HG02884 (cell line): ENCODE data around the gene CNTNAP2.

Source experiments
- ATAC-seq: cut with Tn5 transposase; IDR thresholded peaks from one replicate; pipeline ENCODE4 v1.9.1; 2021; ENCODE audit warnings: mild to moderate bottlenecking, moderate library complexity; ENCODE audit not compliant: unreplicated experiment

The CNTNAP2 gene

GRCh38 chr7:146414373-146414772 lies 297.8 kb downstream of the CNTNAP2 start:
- no peak for ATAC-seq

GRCh38 chr7:146414937-146415336 lies 298.3 kb downstream of the CNTNAP2 start:
- ATAC-seq = no peak

DNA sequence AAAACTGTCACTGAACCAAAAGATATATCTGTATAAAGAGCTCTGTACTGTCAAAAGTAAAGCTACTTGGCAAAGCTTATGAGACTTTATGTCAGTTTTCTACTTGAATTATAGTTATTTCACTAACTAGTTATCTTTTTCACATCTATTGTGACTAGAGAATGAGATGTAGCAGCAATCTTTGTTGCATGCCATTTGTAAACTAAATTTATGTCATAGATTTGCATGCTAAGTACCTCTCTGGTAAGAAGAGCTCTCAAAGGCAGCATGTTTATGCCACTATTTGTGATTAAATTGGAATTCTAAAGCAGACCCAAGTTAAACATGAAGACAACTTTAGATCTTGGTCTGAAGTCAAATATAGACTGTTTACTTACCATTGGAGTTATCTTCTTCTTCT lies 300.6 kb downstream of the CNTNAP2 start:
- ATAC-seq = no peak

DNA sequence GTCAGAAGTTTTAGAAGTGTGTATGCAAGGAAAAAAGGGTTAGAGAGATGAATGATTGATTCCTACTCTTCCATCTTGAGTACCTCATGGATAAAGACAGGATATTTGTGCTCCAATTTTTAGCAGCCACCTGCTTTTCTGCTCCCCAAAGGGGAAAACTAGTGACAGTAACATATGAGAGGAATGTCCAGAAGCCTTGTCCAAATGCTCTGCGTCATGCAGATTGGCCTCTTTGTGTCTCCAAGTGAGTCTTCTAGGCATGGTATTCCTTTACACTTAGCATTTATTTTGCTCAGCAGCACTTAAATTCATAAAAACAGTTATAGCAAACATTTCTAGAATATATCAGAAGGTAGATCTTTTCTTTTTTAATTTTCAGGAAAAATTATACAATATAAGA lies 306.8 kb downstream of the CNTNAP2 start:
- no peak for ATAC-seq

DNA sequence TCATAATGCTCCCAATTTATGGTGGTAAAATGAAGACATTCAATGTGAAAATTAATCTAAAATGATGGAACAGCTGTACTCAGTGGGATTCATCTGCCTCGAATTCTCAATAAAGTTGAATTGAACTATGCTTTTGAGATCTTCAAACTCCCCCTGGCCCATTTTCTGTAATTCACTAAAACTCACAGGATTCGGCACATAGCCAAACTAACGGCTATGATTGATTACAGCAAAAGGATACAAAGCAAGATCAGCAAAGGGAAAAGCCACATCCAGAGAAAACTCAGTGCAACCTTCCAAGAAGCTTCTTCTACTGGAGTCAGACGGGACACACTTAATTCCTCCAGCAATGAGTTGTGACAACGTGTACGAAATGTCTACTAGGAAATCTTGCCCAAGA lies 307.5 kb downstream of the CNTNAP2 start:
- ATAC-seq = no peak

GRCh38 chr7:146433501-146433900 lies 316.9 kb downstream of the CNTNAP2 start:
- no peak for ATAC-seq

GRCh38 chr7:146443102-146443501 lies 326.5 kb downstream of the CNTNAP2 start:
- ATAC-seq = no peak

DNA sequence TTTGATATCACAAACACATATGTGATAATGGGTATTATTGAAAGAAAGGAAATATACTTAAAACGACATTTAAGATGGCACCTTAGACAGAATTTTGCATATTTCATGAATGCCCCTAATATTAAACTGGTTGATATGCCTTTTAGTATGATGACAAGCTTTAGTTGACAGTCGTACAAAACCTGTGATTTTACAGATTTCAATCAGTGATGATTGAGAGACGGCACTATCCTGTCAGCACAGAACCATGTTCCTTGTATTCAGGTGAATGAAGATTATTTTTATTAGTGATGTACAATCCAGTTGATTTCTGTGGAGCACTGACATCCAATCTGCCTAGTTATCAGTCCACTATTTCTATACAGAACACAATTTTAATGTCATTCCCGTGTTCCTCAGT lies 333.0 kb downstream of the CNTNAP2 start:
- ATAC-seq = no peak

DNA sequence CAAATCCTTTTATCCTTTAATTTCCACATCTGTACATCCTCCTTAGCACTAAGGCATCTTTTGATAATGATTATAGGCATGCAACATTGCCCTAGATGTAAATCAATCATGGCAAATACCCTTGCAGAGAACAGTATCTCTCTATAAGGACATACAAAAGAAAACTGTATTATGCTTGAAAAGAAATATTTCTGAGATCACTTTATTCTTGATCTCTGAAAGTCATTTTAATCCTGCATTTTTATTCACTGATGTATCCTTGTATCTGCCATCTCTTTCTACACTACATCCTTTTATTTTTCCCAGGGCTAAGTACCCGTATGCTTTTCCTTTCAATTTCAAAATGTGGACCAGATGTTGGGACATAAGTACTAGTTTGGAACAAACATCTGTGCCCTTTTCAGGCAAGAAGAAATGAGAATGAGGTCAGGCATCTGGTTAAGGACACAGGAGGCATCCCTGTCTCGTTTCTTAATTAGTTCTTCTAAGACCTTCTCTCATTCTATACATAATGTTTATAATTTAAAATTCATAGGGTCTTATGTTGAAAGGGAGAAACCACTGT lies 338.6 kb downstream of the CNTNAP2 start:
- no peak for ATAC-seq

DNA sequence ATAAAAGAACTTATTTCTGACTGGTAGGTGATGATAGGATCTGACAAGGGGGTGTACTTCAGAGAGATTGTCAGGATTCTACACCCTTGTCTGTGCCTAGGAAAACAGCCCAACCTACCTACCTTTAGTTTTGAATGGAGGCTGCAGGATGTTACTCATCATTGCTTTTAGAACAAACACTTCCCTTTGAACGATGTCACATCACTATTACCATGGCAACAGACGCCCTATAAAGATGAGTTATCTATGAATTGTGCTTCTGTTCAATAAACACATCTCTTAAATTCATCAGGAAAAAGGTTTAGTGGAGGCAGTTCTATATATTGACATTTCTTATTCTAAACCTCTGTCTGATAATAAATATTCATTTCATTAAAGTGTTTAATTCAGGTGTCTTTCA lies 362.4 kb downstream of the CNTNAP2 start:
- ATAC-seq = no peak

- no peak for ATAC-seq
Observed at GRCh38 chr7:146486519-146486918, 369.9 kb downstream of the CNTNAP2 start.

DNA sequence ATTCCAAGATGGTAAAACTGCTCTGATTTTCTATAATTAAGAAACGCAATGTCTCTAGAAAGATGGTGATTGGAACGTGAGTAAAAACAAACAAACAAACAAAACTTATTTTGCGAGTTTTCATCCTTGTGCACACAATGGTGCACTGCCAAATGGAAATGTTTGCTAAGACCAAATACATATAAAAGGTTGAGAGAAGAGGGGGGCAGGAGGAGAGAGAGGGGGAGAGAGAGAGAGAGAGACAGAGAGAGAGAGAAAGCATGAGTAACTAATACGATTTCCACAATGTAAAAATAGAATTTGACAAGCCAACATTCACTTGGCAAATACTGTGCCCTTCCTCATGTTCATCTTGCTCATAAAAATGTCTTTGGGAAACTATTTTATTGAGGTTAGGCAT lies 375.4 kb downstream of the CNTNAP2 start:
- ATAC-seq = no peak

GRCh38 chr7:146494952-146495596 lies 378.5 kb downstream of the CNTNAP2 start:
- no peak for ATAC-seq

DNA sequence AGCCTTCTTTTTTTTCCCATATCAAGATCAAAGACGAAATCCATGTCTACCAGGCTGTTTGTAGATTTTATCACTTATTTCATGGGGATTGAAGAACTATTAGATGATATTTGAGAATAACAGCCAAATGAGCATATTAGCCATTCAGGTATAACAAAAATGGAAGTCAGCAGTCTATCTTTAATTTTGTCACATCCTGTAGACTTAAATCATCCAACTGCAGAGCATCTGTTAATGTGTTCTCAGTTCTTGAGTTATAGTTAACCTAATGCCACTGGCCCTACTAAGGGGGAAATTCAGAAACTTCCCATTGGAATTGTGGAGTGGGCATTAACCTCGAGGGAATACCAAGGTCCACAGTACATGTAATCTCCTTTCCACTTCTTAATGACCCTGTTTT lies 380.1 kb downstream of the CNTNAP2 start:
- ATAC-seq = no peak

DNA sequence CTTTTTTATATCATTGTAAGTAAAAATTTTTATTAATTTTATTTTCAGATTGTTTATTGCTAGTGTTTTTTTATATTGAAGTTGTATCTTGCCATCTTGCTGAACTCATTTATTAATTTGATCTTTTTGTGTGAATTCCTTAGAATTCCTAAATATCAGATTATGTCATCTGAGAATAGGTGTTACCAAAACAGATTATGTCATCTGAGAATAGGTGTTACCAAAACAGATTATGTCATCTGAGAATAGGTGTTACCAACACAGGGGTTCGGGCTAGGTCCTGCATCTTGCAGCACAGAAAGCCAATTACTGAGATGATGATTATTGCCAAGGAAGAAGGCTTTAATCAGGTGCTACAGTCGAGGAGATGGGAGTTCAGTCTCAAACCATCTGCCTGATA lies 383.4 kb downstream of the CNTNAP2 start:
- no peak for ATAC-seq

- no peak for ATAC-seq
Observed at GRCh38 chr7:146503844-146504243, 387.2 kb downstream of the CNTNAP2 start.

DNA sequence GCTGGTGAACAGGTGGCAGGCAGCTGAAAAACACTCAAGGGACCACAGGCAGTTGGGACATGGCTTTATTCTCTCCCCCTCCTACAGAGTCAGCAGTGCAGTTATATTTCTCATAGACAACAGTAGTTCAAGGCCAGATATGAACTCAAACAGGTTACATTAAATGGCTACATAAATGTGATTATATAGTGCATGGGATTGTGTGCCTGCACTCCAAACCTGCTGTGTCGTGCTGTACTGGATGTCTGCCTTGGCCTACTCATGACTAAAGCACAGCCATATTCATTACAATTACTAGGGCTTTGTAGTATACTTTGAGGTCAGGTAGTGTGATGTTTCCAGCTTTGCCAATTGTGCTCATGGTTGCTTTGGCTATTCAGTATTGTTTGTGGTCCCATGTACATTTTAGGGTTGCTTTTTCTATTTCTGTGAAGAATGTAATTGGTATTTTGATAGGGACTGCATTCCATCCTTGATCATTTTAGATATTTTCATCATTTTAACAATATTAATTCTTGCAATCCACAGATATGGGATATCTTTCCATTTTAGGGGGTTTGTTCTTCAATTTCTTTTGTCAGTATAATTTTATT lies 393.6 kb downstream of the CNTNAP2 start:
- no peak for ATAC-seq

DNA sequence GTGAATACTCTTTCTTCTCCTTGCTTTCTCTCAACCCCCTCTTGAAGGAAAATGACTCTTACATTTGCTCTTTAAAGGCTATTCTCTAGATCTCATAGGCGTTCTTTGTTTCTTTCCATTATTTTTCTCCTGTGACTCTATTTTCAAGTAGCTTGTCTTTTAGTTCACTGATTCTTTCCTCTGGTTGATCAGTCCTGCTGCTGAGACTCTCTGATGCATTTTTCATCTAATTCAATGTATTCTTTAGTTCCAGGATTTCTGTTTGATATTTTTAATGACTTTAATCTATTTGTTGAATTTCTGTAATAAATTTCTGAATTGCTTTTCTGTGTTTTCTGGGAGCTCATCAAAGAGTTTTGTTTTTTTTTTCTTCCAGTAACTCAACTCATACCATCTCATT lies 397.7 kb downstream of the CNTNAP2 start:
- ATAC-seq = no peak

- no peak for ATAC-seq
Observed at GRCh38 chr7:146528581-146528980, 412.0 kb downstream of the CNTNAP2 start.

GRCh38 chr7:146539836-146540235 lies 423.2 kb downstream of the CNTNAP2 start:
- ATAC-seq = no peak

- ATAC-seq = no peak
Observed at GRCh38 chr7:146542101-146542500, 425.5 kb downstream of the CNTNAP2 start.

DNA sequence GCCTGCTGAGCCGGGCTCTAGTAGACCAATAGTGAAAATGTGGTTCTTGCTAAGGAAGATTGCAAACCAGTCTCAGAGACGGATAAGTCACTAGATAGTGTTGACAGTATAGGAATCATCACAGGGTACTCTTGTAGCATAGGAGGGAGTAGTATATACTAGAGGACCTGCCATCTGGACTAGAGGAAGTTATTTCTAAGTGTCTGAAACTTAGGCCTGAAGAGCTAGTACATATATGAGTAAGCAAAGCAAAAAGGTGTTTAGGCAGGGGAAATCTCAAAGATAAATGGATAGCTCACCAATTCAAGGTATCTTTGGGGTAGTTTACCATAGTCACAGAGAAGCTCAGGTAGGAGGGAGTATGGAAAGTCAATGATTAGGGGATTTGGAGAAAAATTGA lies 428.1 kb downstream of the CNTNAP2 start:
- no peak for ATAC-seq

GRCh38 chr7:146548816-146549215 lies 432.2 kb downstream of the CNTNAP2 start:
- ATAC-seq = no peak
